HepG2 (cell line): ENCODE measurements around the gene SLC38A9. TPM values are rescaled to one million over a fixed set of nuclear protein-coding genes. Genes with fewer than 3 reads are reported as not detected.

ENCODE experiments used
- ATAC-seq: fragments of 200-7000 bp; cut with Tn5 transposase; 3 replicates; pipeline ENCODE4 v1.9.1; 2020; ENCODE audit warnings: mild to moderate bottlenecking, moderate library complexity
- BruUV-seq: library from RNA; stranded (reverse); fragments of 400-500 nt; replicated peaks from 2 replicates; lab custom pipeline; 2021; lab: Mats Ljungman, UMichigan
- CTCF ChIA-PET: fragments of 300-600 bp; formaldehyde crosslinking; extraction: SDS; loops from one replicate; lab custom pipeline; 2021; ENCODE audit warnings: low total read pairs, inconsistent platforms, low intra/inter-chr PET ratio; lab: Yijun Ruan, JAX
- POLR2A ChIA-PET: fragments of 350-600 bp; sonication (Branson Sonifier 250); formaldehyde crosslinking; loops from one replicate; lab custom pipeline; 2020; ENCODE audit warnings: antibody characterized with exemption, inconsistent platforms; lab: Yijun Ruan, JAX
- DNase-seq: peaks from one replicate; pipeline ENCODE4 v3.0.0-alpha.2; 2015; ENCODE audit warnings: low spot score
- FAIRE-seq: peaks from 3 replicates; lab custom pipeline; 2011; peaks lifted over from hg19 to GRCh38; lab: Jason Lieb, UNC
- H2AFZ ChIP-seq: one replicate; pipeline ENCODE4 v1.6.1; 2011; ENCODE audit warnings: low read length, inconsistent platforms
- H3K27ac ChIP-seq: fragments of 300-600 bp; 3 replicates; pipeline ENCODE4 v1.8.0; 2011; ENCODE audit warnings: mixed run types, mild to moderate bottlenecking, mixed read lengths, low read length, inconsistent platforms; ENCODE audit not compliant: insufficient read depth; ENCODE audit errors: extremely low read length
- H3K27me3 ChIP-seq, 2 experiments: fragments of 200-600 bp in 1 of 2; 2 replicates in 1 of 2; 3 replicates in 1 of 2; pipeline versions ENCODE4 v1.6.0 to v1.8.0; 2011; ENCODE audit warnings: low read length in 2 of 2, mild to moderate bottlenecking in 2 of 2, moderate library complexity in 2 of 2, inconsistent platforms in 1 of 2; ENCODE audit not compliant: insufficient read depth in 2 of 2, control insufficient read depth in 1 of 2
- H3K36me3 ChIP-seq, 2 experiments: fragments of 200-600 bp in 1 of 2; replicated peaks in 1 of 2; 2 replicates in 1 of 2; 3 replicates in 1 of 2; pipeline versions ENCODE4 v1.5.1 to v1.8.0; 2011; ENCODE audit warnings: low read length in 2 of 2, inconsistent platforms in 1 of 2; ENCODE audit not compliant: insufficient read depth in 2 of 2, control insufficient read depth in 1 of 2
- H3K4me1 ChIP-seq: 2 replicates; pipeline ENCODE4 v1.5.1; 2012; ENCODE audit warnings: low read length, inconsistent platforms; ENCODE audit not compliant: insufficient read depth
- H3K4me2 ChIP-seq: 2 replicates; pipeline ENCODE4 v1.6.0; 2011; ENCODE audit warnings: low read depth, low read length, inconsistent platforms
- H3K4me3 ChIP-seq, 3 experiments: fragments of 200-600 bp in 1 of 3; sonication (generic), shearing (Covaris generic) in 1 of 3; replicated peaks in 1 of 3; 2 replicates each; pipeline ENCODE4 v1.5.1; 2011 to 2016; ENCODE audit warnings: low read length in 3 of 3, inconsistent platforms in 2 of 3, low read depth in 2 of 3, mild to moderate bottlenecking in 2 of 3, control low read depth in 1 of 3, mixed read lengths in 1 of 3; ENCODE audit not compliant: insufficient read depth in 1 of 3
- H3K79me2 ChIP-seq: one replicate; pipeline ENCODE4 v1.6.1; 2011; ENCODE audit warnings: low read length, inconsistent platforms; ENCODE audit not compliant: insufficient read depth
- H3K9ac ChIP-seq: 2 replicates; pipeline ENCODE4 v1.6.0; 2011; ENCODE audit warnings: mild to moderate bottlenecking, low read depth, low read length, inconsistent platforms; ENCODE audit not compliant: insufficient read depth
- H3K9me3 ChIP-seq: 2 replicates; pipeline ENCODE4 v1.5.1; 2012; ENCODE audit warnings: mild to moderate bottlenecking, low read length
- H4K20me1 ChIP-seq: 2 replicates; pipeline ENCODE4 v1.6.0; 2011; ENCODE audit warnings: inconsistent platforms, mild to moderate bottlenecking, low read length, moderate library complexity; ENCODE audit not compliant: insufficient read depth
- ERF ChIP-seq: IDR thresholded peaks from 2 replicates; pipeline ENCODE4 v1.6.1; 2018; ENCODE audit warnings: missing biosample characterization, missing genetic modification reagents
- GMEB2 ChIP-seq: IDR thresholded peaks from 2 replicates; pipeline ENCODE4 v1.6.1; 2016; ENCODE audit warnings: missing biosample characterization, missing genetic modification reagents, low read depth
- HNF1A ChIP-seq, 2 experiments: sonication (generic) in 1 of 2; formaldehyde crosslinking in 1 of 2; IDR thresholded peaks; 2 replicates each; pipeline versions ENCODE4 v1.4.0 to v1.6.1; 2016 to 2020; ENCODE audit warnings: borderline replicate concordance in 1 of 2, low read depth in 1 of 2, mild to moderate bottlenecking in 1 of 2, missing genetic modification reagents in 1 of 2
- SPEN ChIP-seq: sonication (generic); formaldehyde crosslinking; IDR thresholded peaks from 2 replicates; pipeline ENCODE4 v1.5.1; 2020; ENCODE audit warnings: low read depth, mild to moderate bottlenecking, missing genetic modification reagents
- U2AF2 ChIP-seq: fragments of 200-400 bp; formaldehyde crosslinking; IDR thresholded peaks from 2 replicates; pipeline ENCODE4 v1.6.1; 2017; ENCODE audit warnings: low read depth, mild to moderate bottlenecking, low read length
- ZNF24 ChIP-seq: fragments of 450-650 bp; IDR thresholded peaks from 2 replicates; pipeline ENCODE4 v1.6.1; 2017; ENCODE audit warnings: antibody characterized with exemption, mild to moderate bottlenecking
- ZNF569 ChIP-seq: sonication (generic); formaldehyde crosslinking; IDR thresholded peaks from 2 replicates; pipeline ENCODE4 v1.5.0; 2020; ENCODE audit warnings: mild to moderate bottlenecking, missing genetic modification reagents, moderate library complexity, borderline replicate concordance
- ZNF672 ChIP-seq: sonication (generic); formaldehyde crosslinking; IDR thresholded peaks from 2 replicates; pipeline ENCODE4 v1.8.1; 2022; ENCODE audit warnings: missing genetic modification reagents
- WGBS: methylation state at CpG from one replicate; pipeline ENCODE4 v1.1.6; 2017; ENCODE audit warnings: low lambda C conversion rate; 5-methylcytosine and 5-hydroxymethylcytosine counted together
- in situ Hi-C: cut with HindIII; loops from 2 replicates; pipeline ENCODE4 v1.10.0; 2017; ENCODE audit warnings: low pct_unique_long_range_greater_than_20kb; ENCODE audit not compliant: extremely low pct_ligation_motif_present
- intact Hi-C: fragments of 100-400 bp; cut with micrococcal nuclease; formaldehyde crosslinking; loops from one replicate; pipeline ENCODE4 v1.10.0; 2022; ENCODE audit not compliant: unreplicated experiment
- polyA plus RNA-seq, 8 experiments: library from polyadenylated mRNA; depleted of rRNA in 3 of 8; stranded (reverse) in 7 of 8; unstranded in 1 of 8; fragments of >200 nt; fragmentation: Illumina TruSeq in 4 of 8; extraction: Trizol in 4 of 8; gene quantifications; 2 replicates each; pipeline versions ENCODE4 v1.2.1 to v1.2.3, GENCODE V29; 2011 to 2016; ENCODE audit warnings: low read depth in 4 of 8, missing spikeins in 1 of 8, mixed read lengths in 1 of 8; ENCODE audit not compliant: insufficient read depth in 1 of 8
- total RNA-seq, 5 experiments: library from RNA; depleted of rRNA; stranded (reverse); fragments of >200 nt; fragmentation: Illumina TruSeq; extraction: Trizol; gene quantifications; 2 replicates each; pipeline ENCODE4 v1.2.3, GENCODE V29; 2016; ENCODE audit warnings: low read depth in 1 of 5
- TF ChIP-seq, protein P1 (sequence below): sonication (generic); formaldehyde crosslinking; IDR thresholded peaks from 2 replicates; pipeline ENCODE4 v1.4.0; 2020; ENCODE audit warnings: mild to moderate bottlenecking, missing genetic modification reagents, borderline replicate concordance

Gene SLC38A9
- total and polyA plus RNA-seq, 2 of the 13 experiments (the other 11 are each of a cell fraction or from before 2014, with no cell fraction given), result 19.3 to 36.0 TPM

DNA sequence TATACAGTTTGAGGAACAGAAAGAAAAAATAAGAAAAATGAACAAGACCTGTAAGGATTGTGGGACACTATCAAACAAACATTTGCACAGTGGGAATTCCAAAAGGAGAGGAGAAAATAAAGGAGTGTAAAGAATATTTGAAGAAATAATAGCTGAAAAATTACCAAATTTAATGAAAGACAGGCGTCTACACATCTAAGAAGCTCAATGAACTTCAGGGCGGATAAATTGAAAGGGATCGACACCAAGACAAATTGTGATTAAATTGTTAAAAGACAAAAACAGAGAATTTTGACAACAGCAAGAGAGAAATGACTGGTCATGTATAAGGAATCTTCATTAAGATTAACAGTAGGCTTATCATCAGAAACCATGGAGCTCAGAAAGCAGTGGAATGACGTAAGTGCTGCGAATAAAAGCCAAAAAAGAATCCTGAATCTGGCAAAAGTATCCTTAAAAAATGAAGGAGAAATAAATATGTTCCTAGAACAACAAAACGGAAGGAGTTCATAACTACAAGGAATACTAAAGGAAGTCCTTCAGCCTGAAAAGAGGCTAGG lies 3.5 kb upstream of the SLC38A9 start:
- BruUV-seq, result no TSS peak

More for the DNA sequence above, 3.5 kb upstream of the SLC38A9 start:
- Histone ChIP-seq H3K4me1 (peaks cover 27% of the 10 kb centered on the region), H3K27me3 (no peaks in the 10 kb centered on the region; a peak in 1 of 5 replicates), H3K79me2 (peaks cover 7% of the 10 kb centered on the region), H3K36me3 (no peaks in the 10 kb centered on the region), H4K20me1 (no peaks in the 10 kb centered on the region), H2AFZ (no peak overlapping the region), H3K4me2 (no peak overlapping the region), H3K4me3 (no peak overlapping the region), H3K9me3 (no peaks in the 10 kb centered on the region), H3K27ac (no peak overlapping the region), H3K9ac (no peak overlapping the region)
- in situ Hi-C loops, result no loop called here
- POLR2A ChIA-PET, result no interaction called here
- ATAC-seq (no peak), FAIRE-seq (no peak), DNase-seq (no peak)
- 81% methylated on average over 6 of the region's 6 CpGs for WGBS
- intact Hi-C loops, result no loop called here
- TF ChIP-seq HNF1A (IDR thresholded peaks at IDR 0.05; ENCODE audit: low read depth) (no peak), HNF1A (CRISPR knock-in tag; IDR thresholded peaks at IDR 0.05; ENCODE audit: borderline replicate concordance) (no peak), ERF (no peak), ZNF569 (CRISPR knock-in tag) (no peak), GMEB2 (CRISPR knock-in tag) (no peak), ZNF24 (no peak), ZNF672 (CRISPR knock-in tag) (no peak), U2AF2 (no peak), SPEN (CRISPR knock-in tag) (no peak)
- TF ChIP-seq, protein P1, sequence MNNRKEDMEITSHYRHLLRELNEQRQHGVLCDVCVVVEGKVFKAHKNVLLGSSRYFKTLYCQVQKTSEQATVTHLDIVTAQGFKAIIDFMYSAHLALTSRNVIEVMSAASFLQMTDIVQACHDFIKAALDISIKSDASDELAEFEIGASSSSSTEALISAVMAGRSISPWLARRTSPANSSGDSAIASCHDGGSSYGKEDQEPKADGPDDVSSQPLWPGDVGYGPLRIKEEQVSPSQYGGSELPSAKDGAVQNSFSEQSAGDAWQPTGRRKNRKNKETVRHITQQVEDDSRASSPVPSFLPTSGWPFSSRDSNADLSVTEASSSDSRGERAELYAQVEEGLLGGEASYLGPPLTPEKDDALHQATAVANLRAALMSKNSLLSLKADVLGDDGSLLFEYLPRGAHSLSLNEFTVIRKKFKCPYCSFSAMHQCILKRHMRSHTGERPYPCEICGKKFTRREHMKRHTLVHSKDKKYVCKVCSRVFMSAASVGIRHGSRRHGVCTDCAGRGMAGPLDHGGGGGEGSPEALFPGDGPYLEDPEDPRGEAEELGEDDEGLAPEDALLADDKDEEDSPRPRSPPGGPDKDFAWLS (CRISPR knock-in tag), result no peak
- CTCF ChIA-PET, result no interaction called here
